Measurements from ENCODE around the gene KCNQ2. TPM values are rescaled to one million over a fixed set of nuclear protein-coding genes. Genes with fewer than 3 reads are reported as not detected.

Gene KCNQ2
- total RNA-seq, 2 donors from 2014 or later = not detected

GRCh38 chr20:63471717-63471980 lies 806 bp downstream of the KCNQ2 start:
- no peak for TF ChIP-seq CTCF (IDR thresholded peaks at IDR 0.05)
- Histone ChIP-seq H3K9me3 (no peaks in the 10 kb centered on the region), H3K4me1 (peaks cover 0 to 12% of the 10 kb centered on the region in 2 donors), H3K27ac (no peak overlapping the region), H3K4me3 (peak overlapping the region in 1 of 2 donors; percentile 38), H3K27me3 (peaks cover 17 to 36% of the 10 kb centered on the region in 2 donors), H3K36me3 (no peaks in the 10 kb centered on the region)
- no peak for DNase-seq (ENCODE audit: low spot score)

GRCh38 chr20:63471002-63471716 lies 1.3 kb downstream of the KCNQ2 start:
- TF ChIP-seq CTCF (IDR thresholded peaks at IDR 0.05) = no peak
- Histone ChIP-seq H3K27me3 (peaks cover 17 to 36% of the 10 kb centered on the region in 2 donors), H3K4me3 (no peak overlapping the region)

GRCh38 chr20:63470410-63470809 lies 2.0 kb downstream of the KCNQ2 start:
- no peak overlapping the region for H3K27ac ChIP-seq
- H3K9me3 ChIP-seq = no peaks in the 10 kb centered on the region
- H3K27me3 ChIP-seq = peaks cover 17 to 36% of the 10 kb centered on the region in 2 donors

More at GRCh38 chr20:63471002-63471716, 1.3 kb downstream of the KCNQ2 start:
- H3K4me1 ChIP-seq = peaks cover 0 to 12% of the 10 kb centered on the region in 2 donors
- H3K9me3 ChIP-seq = no peaks in the 10 kb centered on the region
- no peaks in the 10 kb centered on the region for H3K36me3 ChIP-seq
- DNase-seq (ENCODE audit: low spot score) = no peak
- H3K27ac ChIP-seq = no peak overlapping the region

DNA sequence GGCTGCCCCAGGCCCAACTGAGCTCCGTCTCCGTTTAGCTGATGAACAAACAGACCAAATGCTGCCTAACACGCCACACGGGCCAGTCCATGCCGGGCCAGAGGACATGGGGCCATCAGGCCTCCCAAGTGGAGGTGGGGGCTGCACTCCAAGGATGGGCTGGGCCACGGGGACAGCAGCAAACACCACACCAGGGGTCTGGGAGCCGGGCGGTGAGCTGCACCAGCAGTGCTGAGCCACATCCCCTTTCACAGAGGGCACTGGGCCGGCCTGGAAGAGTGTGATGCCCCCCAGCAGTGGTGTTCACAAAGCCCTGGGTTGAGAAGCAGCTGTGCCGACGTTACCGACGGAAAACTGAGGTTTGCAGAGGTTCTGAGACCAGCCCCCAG lies 2.7 kb downstream of the KCNQ2 start:
- Histone ChIP-seq H3K4me1 (peaks cover 0 to 12% of the 10 kb centered on the region in 2 donors), H3K4me3 (no peak overlapping the region), H3K27me3 (peaks cover 17 to 31% of the 10 kb centered on the region in 2 donors), H3K27ac (no peak overlapping the region), H3K9me3 (no peaks in the 10 kb centered on the region), H3K36me3 (no peaks in the 10 kb centered on the region)
- TF ChIP-seq CTCF (IDR thresholded peaks at IDR 0.05) = no peak
- no peak for DNase-seq (ENCODE audit: low spot score)

More at GRCh38 chr20:63470410-63470809, 2.0 kb downstream of the KCNQ2 start:
- no peak for DNase-seq (ENCODE audit: low spot score)
- H3K4me3 ChIP-seq = no peak overlapping the region
- TF ChIP-seq CTCF (IDR thresholded peaks at IDR 0.05) = no peak
- H3K4me1 ChIP-seq = peaks cover 0 to 12% of the 10 kb centered on the region in 2 donors
- no peaks in the 10 kb centered on the region for H3K36me3 ChIP-seq

GRCh38 chr20:63469019-63469712 lies 3.3 kb downstream of the KCNQ2 start:
- no peak for DNase-seq (ENCODE audit: low spot score)
- TF ChIP-seq CTCF (IDR thresholded peaks at IDR 0.05) = no peak

More at GRCh38 chr20:63469019-63469712, 3.3 kb downstream of the KCNQ2 start:
- no peak overlapping the region for H3K4me3 ChIP-seq
- H3K9me3 ChIP-seq = no peaks in the 10 kb centered on the region
- peaks cover 12 to 26% of the 10 kb centered on the region in 2 donors for H3K27me3 ChIP-seq
- no peaks in the 10 kb centered on the region for H3K36me3 ChIP-seq
- no peak overlapping the region for H3K27ac ChIP-seq
- H3K4me1 ChIP-seq = peaks cover 0 to 12% of the 10 kb centered on the region in 2 donors

Data from right atrium auricular region (tissue), 2 donors.